Measurements from ENCODE around the gene CD1E.

- no peak for TF ChIP-seq POLR2AphosphoS5 (IDR thresholded peaks at IDR 0.05; ENCODE audit: low read depth, low read length)
- TF ChIP-seq SIN3A (IDR thresholded peaks at IDR 0.05; ENCODE audit: borderline replicate concordance, insufficient read depth, low read length), result no peak
- TF ChIP-seq REST (IDR thresholded peaks at IDR 0.05; ENCODE audit: insufficient read depth in 1 of 2, low read depth in 2 of 2, low read length in 2 of 2), result no peak
- TF ChIP-seq TAF1 (IDR thresholded peaks at IDR 0.05; ENCODE audit: borderline replicate concordance, insufficient read depth, low read length), result no peak
These were observed 43.0 kb downstream of the CD1E start for GRCh38 chr1:158396646-158397045.

Data from PFSK-1 (cell line).